Keratinocyte (primary cell): ENCODE data around the gene THBD.

Experiments used
- CTCF ChIP-seq, 3 experiments: IDR thresholded peaks in 1 of 3; conservative IDR thresholded peaks in 1 of 3; optimal IDR thresholded peaks in 1 of 3; 2 replicates in 2 of 3; 3 replicates in 1 of 3; pipeline versions ENCODE3 to v1.5.1; 2011; ENCODE audit warnings: low read length in 3 of 3, mild to moderate bottlenecking in 3 of 3, moderate library complexity in 2 of 3, control low read depth in 1 of 3, inconsistent platforms in 1 of 3; ENCODE audit not compliant: insufficient read depth in 2 of 3; ENCODE audit errors: extremely low read depth in 1 of 3
- EZH2 ChIP-seq: IDR thresholded peaks from one replicate; pipeline ENCODE4 v1.6.1; 2012; ENCODE audit warnings: inconsistent platforms, mild to moderate bottlenecking, low read length, moderate library complexity

- no peak for TF ChIP-seq CTCF (optimal IDR thresholded peaks at IDR 0.05 in 1 of 3, IDR thresholded peaks at IDR 0.05 in 1 of 3, conservative IDR thresholded peaks at IDR 0.05 in 1 of 3; ENCODE audit: extremely low read depth in 1 of 3, insufficient read depth in 2 of 3, low read length in 3 of 3)
- no peak for TF ChIP-seq EZH2
These were observed 3.0 kb downstream of the THBD start for GRCh38 chr20:23046431-23046830.
